Mucosa of rectum (tissue), 2 donors: ENCODE results near the gene DNAI1.

Experiments used
- H3K27ac ChIP-seq, 2 donors: one replicate each; pipeline ENCODE4 v1.7.0; 2013; ENCODE audit warnings: inconsistent platforms in 2 of 2, low read depth in 2 of 2, low read length in 2 of 2
- H3K27me3 ChIP-seq, 2 donors: one replicate each; pipeline ENCODE4 v1.7.0; 2013; ENCODE audit warnings: low read length in 2 of 2; ENCODE audit not compliant: control insufficient read depth in 2 of 2, insufficient read depth in 2 of 2
- H3K36me3 ChIP-seq, 2 donors: one replicate each; pipeline ENCODE4 v1.7.0; 2013; ENCODE audit warnings: low read length in 2 of 2; ENCODE audit not compliant: control insufficient read depth in 2 of 2, insufficient read depth in 2 of 2
- H3K4me1 ChIP-seq, 2 donors: one replicate each; pipeline ENCODE4 v1.7.0; 2013; ENCODE audit warnings: low read length in 2 of 2, mild to moderate bottlenecking in 1 of 2; ENCODE audit not compliant: control insufficient read depth in 2 of 2, insufficient read depth in 2 of 2
- H3K4me3 ChIP-seq, 2 donors: one replicate each; pipeline ENCODE4 v1.7.0; 2013; ENCODE audit warnings: low read length in 2 of 2
- H3K9ac ChIP-seq, 2 donors: one replicate each; pipeline ENCODE4 v1.7.0; 2013; ENCODE audit warnings: low read length in 2 of 2, low read depth in 1 of 2, mild to moderate bottlenecking in 1 of 2
- H3K9me3 ChIP-seq, 2 donors: one replicate each; pipeline ENCODE4 v1.7.0; 2013; ENCODE audit warnings: low read length in 2 of 2; ENCODE audit not compliant: control insufficient read depth in 2 of 2
- donor health status: healthy.
- donor health status: Normal muscosa, but diverticular disease.

Gene DNAI1

GRCh38 chr9:34555002-34555348 lies 96.4 kb downstream of the DNAI1 start:
- Histone ChIP-seq H3K4me1 (peaks cover 0 to 1% of the 10 kb centered on the region in 2 donors), H3K9ac (no peak overlapping the region), H3K27me3 (peaks cover 7 to 9% of the 10 kb centered on the region in 2 donors), H3K4me3 (no peak overlapping the region), H3K36me3 (no peaks in the 10 kb centered on the region), H3K27ac (no peak overlapping the region), H3K9me3 (no peaks in the 10 kb centered on the region)

- H3K9ac ChIP-seq, result no peak overlapping the region
- H3K27ac ChIP-seq, result no peak overlapping the region
- peaks cover 2 to 7% of the 10 kb centered on the region in 2 donors for H3K4me1 ChIP-seq
- no peaks in the 10 kb centered on the region for H3K9me3 ChIP-seq
- H3K4me3 ChIP-seq, result no peak overlapping the region
- peaks cover 9% of the 10 kb centered on the region in 2 donors for H3K27me3 ChIP-seq
- no peaks in the 10 kb centered on the region for H3K36me3 ChIP-seq
Observed at GRCh38 chr9:34555500-34555899, 96.9 kb downstream of the DNAI1 start.

GRCh38 chr9:34555936-34556525 lies 97.4 kb downstream of the DNAI1 start:
- no peak overlapping the region for H3K27ac ChIP-seq
- peaks cover 9% of the 10 kb centered on the region in 2 donors for H3K27me3 ChIP-seq
- no peak overlapping the region for H3K9ac ChIP-seq
- peaks cover 6 to 11% of the 10 kb centered on the region in 2 donors for H3K4me1 ChIP-seq
- no peaks in the 10 kb centered on the region for H3K36me3 ChIP-seq
- no peak overlapping the region for H3K4me3 ChIP-seq
- H3K9me3 ChIP-seq, result no peaks in the 10 kb centered on the region

GRCh38 chr9:34556949-34557348 lies 98.3 kb downstream of the DNAI1 start:
- Histone ChIP-seq H3K36me3 (no peaks in the 10 kb centered on the region), H3K27ac (no peak overlapping the region), H3K4me3 (no peak overlapping the region), H3K9ac (no peak overlapping the region), H3K27me3 (peaks cover 9% of the 10 kb centered on the region in 2 donors), H3K4me1 (peaks cover 6 to 11% of the 10 kb centered on the region in 2 donors), H3K9me3 (no peaks in the 10 kb centered on the region)

- Histone ChIP-seq H3K27ac (no peak overlapping the region), H3K36me3 (no peaks in the 10 kb centered on the region), H3K27me3 (peaks cover 9% of the 10 kb centered on the region in 2 donors), H3K9me3 (no peaks in the 10 kb centered on the region), H3K4me1 (peaks cover 6 to 11% of the 10 kb centered on the region in 2 donors), H3K4me3 (no peak overlapping the region), H3K9ac (no peak overlapping the region)
Observed at GRCh38 chr9:34557426-34558321, 99.1 kb downstream of the DNAI1 start.

- peaks cover 6 to 11% of the 10 kb centered on the region in 2 donors for H3K4me1 ChIP-seq
- H3K9ac ChIP-seq, result no peak overlapping the region
- H3K9me3 ChIP-seq, result no peaks in the 10 kb centered on the region
- H3K4me3 ChIP-seq, result no peak overlapping the region
- no peaks in the 10 kb centered on the region for H3K36me3 ChIP-seq
- no peak overlapping the region for H3K27ac ChIP-seq
- peaks cover 9% of the 10 kb centered on the region in 2 donors for H3K27me3 ChIP-seq
Observed at GRCh38 chr9:34558364-34558763, 99.8 kb downstream of the DNAI1 start.

GRCh38 chr9:34558919-34559623 lies 100.5 kb downstream of the DNAI1 start:
- H3K4me3 ChIP-seq, result no peak overlapping the region
- peaks cover 9% of the 10 kb centered on the region in 2 donors for H3K27me3 ChIP-seq
- H3K36me3 ChIP-seq, result no peaks in the 10 kb centered on the region
- peaks cover 6 to 11% of the 10 kb centered on the region in 2 donors for H3K4me1 ChIP-seq
- H3K27ac ChIP-seq, result no peak overlapping the region
- H3K9ac ChIP-seq, result no peak overlapping the region
- no peaks in the 10 kb centered on the region for H3K9me3 ChIP-seq

GRCh38 chr9:34559624-34560455 lies 101.2 kb downstream of the DNAI1 start:
- H3K4me3 ChIP-seq, result no peak overlapping the region
- H3K27ac ChIP-seq, result peak overlapping the region; percentile 15 to 78
- H3K4me1 ChIP-seq, result peaks cover 6 to 11% of the 10 kb centered on the region in 2 donors
- H3K9ac ChIP-seq, result no peak overlapping the region
- H3K36me3 ChIP-seq, result no peaks in the 10 kb centered on the region
- H3K9me3 ChIP-seq, result no peaks in the 10 kb centered on the region
- peaks cover 9% of the 10 kb centered on the region in 2 donors for H3K27me3 ChIP-seq

- Histone ChIP-seq H3K9me3 (no peaks in the 10 kb centered on the region), H3K27me3 (peaks cover 7 to 9% of the 10 kb centered on the region in 2 donors), H3K36me3 (no peaks in the 10 kb centered on the region), H3K27ac (peak overlapping the region; percentile 63 to 78), H3K4me3 (no peak overlapping the region), H3K4me1 (peaks cover 6 to 11% of the 10 kb centered on the region in 2 donors), H3K9ac (no peak overlapping the region)
Observed at GRCh38 chr9:34560599-34561214, 102.1 kb downstream of the DNAI1 start.
